Memory B cell (primary cell): ENCODE measurements around the gene SYNDIG1.

Source experiments
- ATAC-seq: fragments of 150-1000 bp; cut with Tn5 transposase; 2 replicates; pipeline ENCODE4 v1.10.0; 2021; ENCODE audit warnings: low read depth, mild to moderate bottlenecking, moderate library complexity
- DNase-seq, 2 donors: peaks; one replicate each; pipeline ENCODE4 v3.0.0; 2022; ENCODE audit warnings: low spot score in 2 of 2
- H3K27ac Mint-ChIP-seq: one replicate; pipeline ENCODE4 v1.8.0; 2022; ENCODE audit warnings: mild to moderate bottlenecking, moderate library complexity, mixed read lengths
- H3K27me3 Mint-ChIP-seq: one replicate; pipeline ENCODE4 v1.8.0; 2022; ENCODE audit warnings: mixed read lengths
- H3K36me3 Mint-ChIP-seq: one replicate; pipeline ENCODE4 v1.8.0; 2022; ENCODE audit warnings: mild to moderate bottlenecking, mixed read lengths
- H3K4me1 Mint-ChIP-seq: one replicate; pipeline ENCODE4 v1.8.0; 2022; ENCODE audit warnings: mixed read lengths
- H3K4me3 Mint-ChIP-seq: one replicate; pipeline ENCODE4 v1.8.0; 2022; ENCODE audit warnings: mild to moderate bottlenecking, moderate library complexity, mixed read lengths
- H3K9me3 Mint-ChIP-seq: one replicate; pipeline ENCODE4 v1.8.0; 2022; ENCODE audit warnings: mixed read lengths

SYNDIG1 gene

GRCh38 chr20:24573557-24573956 is 104.1 kb downstream of the SYNDIG1 start:
- no peaks in the 10 kb centered on the region for H3K36me3 Mint-ChIP-seq
- H3K4me3 Mint-ChIP-seq = no peak overlapping the region
- ATAC-seq (no peak), DNase-seq (no peak)
- peaks cover 1% of the 10 kb centered on the region for H3K27me3 Mint-ChIP-seq
- H3K27ac Mint-ChIP-seq = no peak overlapping the region
- H3K9me3 Mint-ChIP-seq = peaks cover 1% of the 10 kb centered on the region
- H3K4me1 Mint-ChIP-seq = peaks cover 5% of the 10 kb centered on the region

- H3K27ac Mint-ChIP-seq = no peak overlapping the region
- peaks cover 1% of the 10 kb centered on the region for H3K9me3 Mint-ChIP-seq
- H3K36me3 Mint-ChIP-seq = no peaks in the 10 kb centered on the region
- H3K4me1 Mint-ChIP-seq = peaks cover 5% of the 10 kb centered on the region
- H3K4me3 Mint-ChIP-seq = no peak overlapping the region
- H3K27me3 Mint-ChIP-seq = peaks cover 1% of the 10 kb centered on the region
- no peak for DNase-seq
- ATAC-seq = no peak
Measured at GRCh38 chr20:24574307-24574706, 104.9 kb downstream of the SYNDIG1 start.

GRCh38 chr20:24574797-24575196 is 105.4 kb downstream of the SYNDIG1 start:
- Mint-ChIP-seq H3K27me3 (peaks cover 1% of the 10 kb centered on the region), H3K4me1 (peaks cover 5% of the 10 kb centered on the region), H3K27ac (no peak overlapping the region), H3K9me3 (peaks cover 1% of the 10 kb centered on the region), H3K36me3 (no peaks in the 10 kb centered on the region), H3K4me3 (no peak overlapping the region)
- no peak for ATAC-seq
- DNase-seq = no peak

GRCh38 chr20:24575811-24576210 is 106.4 kb downstream of the SYNDIG1 start:
- H3K27ac Mint-ChIP-seq = no peak overlapping the region
- H3K36me3 Mint-ChIP-seq = no peaks in the 10 kb centered on the region
- no peak overlapping the region for H3K4me3 Mint-ChIP-seq
- peaks cover 1% of the 10 kb centered on the region for H3K9me3 Mint-ChIP-seq
- H3K27me3 Mint-ChIP-seq = peaks cover 1% of the 10 kb centered on the region
- no peak for ATAC-seq
- H3K4me1 Mint-ChIP-seq = peaks cover 5% of the 10 kb centered on the region
- DNase-seq = no peak

GRCh38 chr20:24576447-24576846 is 107.0 kb downstream of the SYNDIG1 start:
- no peak overlapping the region for H3K27ac Mint-ChIP-seq
- no peak overlapping the region for H3K4me3 Mint-ChIP-seq
- no peak for DNase-seq
- H3K36me3 Mint-ChIP-seq = no peaks in the 10 kb centered on the region
- H3K9me3 Mint-ChIP-seq = peaks cover 1% of the 10 kb centered on the region
- peaks cover 1% of the 10 kb centered on the region for H3K27me3 Mint-ChIP-seq
- H3K4me1 Mint-ChIP-seq = peaks cover 5% of the 10 kb centered on the region
- ATAC-seq = no peak

GRCh38 chr20:24577271-24577909 is 108.0 kb downstream of the SYNDIG1 start:
- H3K4me1 Mint-ChIP-seq = peaks cover 2% of the 10 kb centered on the region
- no peak for ATAC-seq

GRCh38 chr20:24578567-24579415 is 109.4 kb downstream of the SYNDIG1 start:
- Mint-ChIP-seq H3K27me3 (peaks cover 5% of the 10 kb centered on the region), H3K4me1 (peaks cover 2% of the 10 kb centered on the region), H3K36me3 (peaks cover 1% of the 10 kb centered on the region), H3K27ac (no peak overlapping the region), H3K4me3 (no peak overlapping the region), H3K9me3 (peaks cover 3% of the 10 kb centered on the region)
- DNase-seq (no peak), ATAC-seq (no peak)

More at GRCh38 chr20:24577271-24577909, 108.0 kb downstream of the SYNDIG1 start:
- Mint-ChIP-seq H3K4me3 (no peak overlapping the region), H3K27ac (no peak overlapping the region), H3K9me3 (peaks cover 3% of the 10 kb centered on the region), H3K36me3 (peaks cover 1% of the 10 kb centered on the region), H3K27me3 (peaks cover 5% of the 10 kb centered on the region)
- no peak for DNase-seq

GRCh38 chr20:24579475-24579874 is 110.0 kb downstream of the SYNDIG1 start:
- no peak for DNase-seq
- H3K9me3 Mint-ChIP-seq = peaks cover 3% of the 10 kb centered on the region
- no peak overlapping the region for H3K4me3 Mint-ChIP-seq
- peaks cover 2% of the 10 kb centered on the region for H3K4me1 Mint-ChIP-seq
- peaks cover 5% of the 10 kb centered on the region for H3K27me3 Mint-ChIP-seq
- no peak for ATAC-seq
- peaks cover 1% of the 10 kb centered on the region for H3K36me3 Mint-ChIP-seq
- no peak overlapping the region for H3K27ac Mint-ChIP-seq

- Mint-ChIP-seq H3K27me3 (peaks cover 5% of the 10 kb centered on the region), H3K4me1 (peaks cover 2% of the 10 kb centered on the region), H3K36me3 (peaks cover 1% of the 10 kb centered on the region), H3K9me3 (peaks cover 3% of the 10 kb centered on the region), H3K4me3 (no peak overlapping the region), H3K27ac (no peak overlapping the region)
- ATAC-seq = no peak
- DNase-seq = no peak
Measured at GRCh38 chr20:24580006-24580405, 110.6 kb downstream of the SYNDIG1 start.

- peaks cover 5% of the 10 kb centered on the region for H3K27me3 Mint-ChIP-seq
- H3K9me3 Mint-ChIP-seq = peaks cover 3% of the 10 kb centered on the region
- no peak overlapping the region for H3K27ac Mint-ChIP-seq
- H3K36me3 Mint-ChIP-seq = peaks cover 1% of the 10 kb centered on the region
- H3K4me3 Mint-ChIP-seq = no peak overlapping the region
- no peak for DNase-seq
- no peak for ATAC-seq
- peaks cover 2% of the 10 kb centered on the region for H3K4me1 Mint-ChIP-seq
Measured at GRCh38 chr20:24580855-24581254, 111.4 kb downstream of the SYNDIG1 start.

GRCh38 chr20:24581443-24582170 is 112.2 kb downstream of the SYNDIG1 start:
- peaks cover 2% of the 10 kb centered on the region for H3K4me1 Mint-ChIP-seq
- H3K9me3 Mint-ChIP-seq = peaks cover 3% of the 10 kb centered on the region
- H3K27ac Mint-ChIP-seq = no peak overlapping the region
- DNase-seq = no peak
- H3K36me3 Mint-ChIP-seq = peaks cover 1% of the 10 kb centered on the region
- ATAC-seq = no peak
- peaks cover 5% of the 10 kb centered on the region for H3K27me3 Mint-ChIP-seq
- no peak overlapping the region for H3K4me3 Mint-ChIP-seq

- no peak for DNase-seq
- Mint-ChIP-seq H3K27ac (no peak overlapping the region), H3K36me3 (peaks cover 1% of the 10 kb centered on the region), H3K4me1 (peaks cover 2% of the 10 kb centered on the region), H3K4me3 (no peak overlapping the region), H3K27me3 (peaks cover 3% of the 10 kb centered on the region), H3K9me3 (peaks cover 2% of the 10 kb centered on the region)
- ATAC-seq = no peak
Measured at GRCh38 chr20:24582373-24583168, 113.1 kb downstream of the SYNDIG1 start.

- Mint-ChIP-seq H3K27ac (no peak overlapping the region), H3K27me3 (peaks cover 3% of the 10 kb centered on the region), H3K9me3 (peaks cover 2% of the 10 kb centered on the region), H3K36me3 (peaks cover 1% of the 10 kb centered on the region), H3K4me3 (no peak overlapping the region), H3K4me1 (peaks cover 2% of the 10 kb centered on the region)
- ATAC-seq = no peak
- DNase-seq = no peak
Measured at GRCh38 chr20:24583169-24583792, 113.9 kb downstream of the SYNDIG1 start.
